ENCODE data around the gene CREB1. TPM values are rescaled to one million over a fixed set of nuclear protein-coding genes. Genes with fewer than 3 reads are reported as not detected.

CREB1 gene
- total RNA-seq, 1 donor from 2014 or later, result 97.0 TPM

GRCh38 chr2:207511851-207512250, 17.9 kb upstream of the CREB1 start:
- H3K27me3 Mint-ChIP-seq (ENCODE audit: low read depth), result no peaks in the 10 kb centered on the region
- no peaks in the 10 kb centered on the region for H3K36me3 Mint-ChIP-seq
- TF ChIP-seq CTCF (IDR thresholded peaks at IDR 0.05; ENCODE audit: unreplicated experiment), result no peak
- peaks cover 21% of the 10 kb centered on the region for H3K4me1 Mint-ChIP-seq
- no peak overlapping the region for H3K27ac Mint-ChIP-seq
- peaks cover 4% of the 10 kb centered on the region for H3K9me3 Mint-ChIP-seq
- H3K4me3 Mint-ChIP-seq, result no peak overlapping the region
- no peak for DNase-seq (ENCODE audit: low spot score in 2 of 2, unreplicated experiment in 2 of 2)

- Mint-ChIP-seq H3K27me3 (ENCODE audit: low read depth) (peaks cover under 1% of the 10 kb centered on the region), H3K4me1 (peaks cover 21% of the 10 kb centered on the region), H3K9me3 (peaks cover 4% of the 10 kb centered on the region), H3K36me3 (no peaks in the 10 kb centered on the region), H3K4me3 (no peak overlapping the region), H3K27ac (no peak overlapping the region)
- no peak for DNase-seq (ENCODE audit: low spot score in 2 of 2, unreplicated experiment in 2 of 2)
- no peak for TF ChIP-seq CTCF (IDR thresholded peaks at IDR 0.05; ENCODE audit: unreplicated experiment)
Observed at GRCh38 chr2:207512356-207512755, 17.4 kb upstream of the CREB1 start.

GRCh38 chr2:207513551-207514257, 16.1 kb upstream of the CREB1 start:
- no peak for TF ChIP-seq CTCF (IDR thresholded peaks at IDR 0.05; ENCODE audit: unreplicated experiment)
- H3K4me3 Mint-ChIP-seq, result no peak overlapping the region
- DNase-seq (ENCODE audit: low spot score in 2 of 2, unreplicated experiment in 2 of 2), result no peak
- peaks cover 2% of the 10 kb centered on the region for H3K27me3 Mint-ChIP-seq (ENCODE audit: low read depth)
- peaks cover 6% of the 10 kb centered on the region for H3K9me3 Mint-ChIP-seq
- H3K27ac Mint-ChIP-seq, result no peak overlapping the region
- no peaks in the 10 kb centered on the region for H3K36me3 Mint-ChIP-seq
- peaks cover 21% of the 10 kb centered on the region for H3K4me1 Mint-ChIP-seq

GRCh38 chr2:207514451-207514850, 15.3 kb upstream of the CREB1 start:
- Mint-ChIP-seq H3K36me3 (no peaks in the 10 kb centered on the region), H3K4me3 (no peak overlapping the region), H3K4me1 (peaks cover 21% of the 10 kb centered on the region), H3K27me3 (ENCODE audit: low read depth) (peaks cover 2% of the 10 kb centered on the region), H3K27ac (no peak overlapping the region), H3K9me3 (peaks cover 10% of the 10 kb centered on the region)
- no peak for DNase-seq (ENCODE audit: low spot score in 2 of 2, unreplicated experiment in 2 of 2)
- no peak for TF ChIP-seq CTCF (IDR thresholded peaks at IDR 0.05; ENCODE audit: unreplicated experiment)

- Mint-ChIP-seq H3K4me3 (no peak overlapping the region), H3K4me1 (peaks cover 21% of the 10 kb centered on the region), H3K9me3 (peaks cover 10% of the 10 kb centered on the region), H3K36me3 (no peaks in the 10 kb centered on the region), H3K27me3 (ENCODE audit: low read depth) (peaks cover 2% of the 10 kb centered on the region), H3K27ac (no peak overlapping the region)
- no peak for TF ChIP-seq CTCF (IDR thresholded peaks at IDR 0.05; ENCODE audit: unreplicated experiment)
- DNase-seq (ENCODE audit: low spot score in 2 of 2, unreplicated experiment in 2 of 2), result no peak
Observed at GRCh38 chr2:207515671-207516070, 14.1 kb upstream of the CREB1 start.

Data from mesothelial cell of epicardium (in vitro differentiated cells).